GM12864 (cell line): Measurements from ENCODE around the gene TSPAN14.
A peak's percentile ranks its signal among the peaks of the same experiment; 100 is the strongest.

Experiments used
- DNase-seq: peaks from one replicate; pipeline ENCODE4 v3.0.0-alpha.2; 2011; ENCODE audit warnings: low read depth
- H3K4me3 ChIP-seq: 2 replicates; pipeline ENCODE4 v1.5.1; 2011; ENCODE audit warnings: mild to moderate bottlenecking, low read depth, low read length, control low read depth
- TF ChIP-seq, protein P1 (sequence below): IDR thresholded peaks from 2 replicates; pipeline ENCODE4 v1.5.1; 2011; ENCODE audit warnings: low read depth, mild to moderate bottlenecking, moderate library complexity, low read length, control low read depth, inconsistent platforms; ENCODE audit errors: missing control alignments

TSPAN14 gene

DNA sequence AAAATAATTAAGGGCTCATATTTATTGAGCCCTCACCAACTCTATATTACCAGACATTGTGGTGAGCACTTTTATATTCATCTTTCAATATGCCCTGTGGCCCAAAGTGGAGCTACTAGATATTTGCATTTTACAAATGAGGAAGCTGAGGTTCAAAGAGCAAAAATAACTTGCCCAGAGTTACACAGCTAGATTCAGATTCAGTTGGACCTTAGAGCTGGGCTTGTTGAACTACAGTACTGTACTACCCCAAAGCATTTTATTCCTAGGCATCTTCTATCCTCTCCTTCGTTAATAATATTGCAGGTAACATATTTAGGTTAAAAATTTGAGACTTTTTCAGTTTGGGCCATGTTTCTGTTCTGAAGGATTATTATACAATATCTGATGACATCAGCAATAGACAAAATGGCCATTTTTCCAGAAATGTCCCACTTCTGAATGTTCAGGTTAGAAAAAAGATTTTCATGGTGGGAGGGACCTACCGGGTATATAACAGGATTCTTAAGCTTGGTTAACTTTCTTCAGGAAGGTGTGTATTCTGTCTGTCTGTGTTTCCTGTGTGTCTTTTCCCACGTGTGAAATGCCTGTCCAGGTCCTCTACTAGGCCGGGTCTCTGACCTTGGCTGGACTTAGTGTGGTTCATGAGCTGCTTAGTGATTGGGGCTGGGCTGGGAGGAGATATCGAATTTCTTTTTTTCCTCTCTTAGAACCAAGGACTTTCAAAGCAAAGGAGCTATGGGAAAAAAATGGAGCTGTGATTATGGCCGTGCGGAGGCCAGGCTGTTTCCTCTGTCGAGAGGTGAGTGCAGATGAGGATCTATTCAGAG, 32.2 kb upstream of the TSPAN14 start:
- no peak overlapping the region for H3K4me3 ChIP-seq
- TF ChIP-seq, protein P1, sequence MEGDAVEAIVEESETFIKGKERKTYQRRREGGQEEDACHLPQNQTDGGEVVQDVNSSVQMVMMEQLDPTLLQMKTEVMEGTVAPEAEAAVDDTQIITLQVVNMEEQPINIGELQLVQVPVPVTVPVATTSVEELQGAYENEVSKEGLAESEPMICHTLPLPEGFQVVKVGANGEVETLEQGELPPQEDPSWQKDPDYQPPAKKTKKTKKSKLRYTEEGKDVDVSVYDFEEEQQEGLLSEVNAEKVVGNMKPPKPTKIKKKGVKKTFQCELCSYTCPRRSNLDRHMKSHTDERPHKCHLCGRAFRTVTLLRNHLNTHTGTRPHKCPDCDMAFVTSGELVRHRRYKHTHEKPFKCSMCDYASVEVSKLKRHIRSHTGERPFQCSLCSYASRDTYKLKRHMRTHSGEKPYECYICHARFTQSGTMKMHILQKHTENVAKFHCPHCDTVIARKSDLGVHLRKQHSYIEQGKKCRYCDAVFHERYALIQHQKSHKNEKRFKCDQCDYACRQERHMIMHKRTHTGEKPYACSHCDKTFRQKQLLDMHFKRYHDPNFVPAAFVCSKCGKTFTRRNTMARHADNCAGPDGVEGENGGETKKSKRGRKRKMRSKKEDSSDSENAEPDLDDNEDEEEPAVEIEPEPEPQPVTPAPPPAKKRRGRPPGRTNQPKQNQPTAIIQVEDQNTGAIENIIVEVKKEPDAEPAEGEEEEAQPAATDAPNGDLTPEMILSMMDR = no peak
- DNase-seq = peak; percentile 53

DNA sequence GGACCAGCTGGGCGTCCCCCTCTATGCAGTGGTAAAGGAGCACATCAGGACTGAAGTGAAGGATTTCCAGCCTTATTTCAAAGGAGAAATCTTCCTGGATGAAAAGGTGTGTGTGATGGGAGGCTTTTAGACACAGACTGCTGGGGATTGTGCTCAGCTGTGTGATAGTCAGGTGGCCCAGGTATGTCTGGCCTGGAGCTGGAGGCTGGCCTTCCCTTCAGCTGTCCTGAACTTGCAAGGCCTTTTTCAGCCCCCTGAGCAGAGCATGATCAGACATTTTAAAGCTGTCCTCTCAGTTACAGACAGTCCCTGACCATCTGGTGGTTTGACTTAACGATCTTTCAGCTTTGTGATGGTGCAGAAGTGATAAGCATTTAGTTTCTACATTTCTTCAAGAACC, 28.2 kb upstream of the TSPAN14 start:
- no peak for DNase-seq
- TF ChIP-seq, protein P1 = no peak
- H3K4me3 ChIP-seq = no peak overlapping the region

GRCh38 chr10:80427541-80427940, 26.6 kb upstream of the TSPAN14 start:
- DNase-seq = no peak
- no peak overlapping the region for H3K4me3 ChIP-seq
- TF ChIP-seq, protein P1 = no peak

GRCh38 chr10:80429521-80429973, 24.6 kb upstream of the TSPAN14 start:
- TF ChIP-seq, protein P1 = no peak
- DNase-seq = no peak

GRCh38 chr10:80433134-80433533, 21.0 kb upstream of the TSPAN14 start:
- TF ChIP-seq, protein P1 = no peak
- no peak for DNase-seq
- H3K4me3 ChIP-seq = no peak overlapping the region

More at GRCh38 chr10:80429521-80429973, 24.6 kb upstream of the TSPAN14 start:
- no peak overlapping the region for H3K4me3 ChIP-seq

- H3K4me3 ChIP-seq = no peak overlapping the region
- no peak for DNase-seq
- TF ChIP-seq, protein P1 = no peak
Measured at GRCh38 chr10:80436446-80437098, 17.5 kb upstream of the TSPAN14 start.
